ACC112 (cell line): ENCODE data around the gene GPR156.
"Not testable (repeated sequence)": the region's sequence is repeated elsewhere in the genome, so short reads cannot be mapped to it uniquely, and the experiment has no call there.

ENCODE experiments used
- H2AFZ ChIP-seq: fragments of 200-600 bp; sonication (generic); one replicate; pipeline ENCODE4 v1.6.0; 2017; ENCODE audit warnings: antibody characterized with exemption, low read length; ENCODE audit not compliant: unreplicated experiment
- H3K27ac ChIP-seq: fragments of 200-600 bp; sonication (generic); 2 replicates; pipeline ENCODE4 v1.5.1; 2014; ENCODE audit warnings: low read depth, mild to moderate bottlenecking, antibody characterized with exemption, low read length, moderate library complexity
- H3K27me3 ChIP-seq: fragments of 200-600 bp; sonication (generic); 2 replicates; pipeline ENCODE4 v1.6.1; 2014; ENCODE audit warnings: mild to moderate bottlenecking, antibody characterized with exemption, low read length, moderate library complexity, mixed read lengths; ENCODE audit not compliant: insufficient read depth
- H3K36me3 ChIP-seq: fragments of 200-600 bp; sonication (generic); 2 replicates; pipeline ENCODE4 v1.6.1; 2016; ENCODE audit warnings: mild to moderate bottlenecking, antibody characterized with exemption, low read length, moderate library complexity, mixed read lengths; ENCODE audit not compliant: insufficient read depth
- H3K4me1 ChIP-seq: fragments of 200-600 bp; sonication (generic); one replicate; pipeline ENCODE4 v1.6.1; 2016; ENCODE audit warnings: low read length, mixed read lengths; ENCODE audit not compliant: insufficient read depth, unreplicated experiment, control insufficient read depth
- H3K4me3 ChIP-seq: fragments of 200-600 bp; sonication (generic); 2 replicates; pipeline ENCODE4 v1.5.1; 2014; ENCODE audit warnings: mild to moderate bottlenecking, low read depth, low read length
- H3K79me2 ChIP-seq: fragments of 200-600 bp; sonication (generic); one replicate; pipeline ENCODE4 v1.6.0; 2016; ENCODE audit warnings: low read length; ENCODE audit not compliant: control insufficient read depth, unreplicated experiment, insufficient read depth

GPR156 gene

DNA sequence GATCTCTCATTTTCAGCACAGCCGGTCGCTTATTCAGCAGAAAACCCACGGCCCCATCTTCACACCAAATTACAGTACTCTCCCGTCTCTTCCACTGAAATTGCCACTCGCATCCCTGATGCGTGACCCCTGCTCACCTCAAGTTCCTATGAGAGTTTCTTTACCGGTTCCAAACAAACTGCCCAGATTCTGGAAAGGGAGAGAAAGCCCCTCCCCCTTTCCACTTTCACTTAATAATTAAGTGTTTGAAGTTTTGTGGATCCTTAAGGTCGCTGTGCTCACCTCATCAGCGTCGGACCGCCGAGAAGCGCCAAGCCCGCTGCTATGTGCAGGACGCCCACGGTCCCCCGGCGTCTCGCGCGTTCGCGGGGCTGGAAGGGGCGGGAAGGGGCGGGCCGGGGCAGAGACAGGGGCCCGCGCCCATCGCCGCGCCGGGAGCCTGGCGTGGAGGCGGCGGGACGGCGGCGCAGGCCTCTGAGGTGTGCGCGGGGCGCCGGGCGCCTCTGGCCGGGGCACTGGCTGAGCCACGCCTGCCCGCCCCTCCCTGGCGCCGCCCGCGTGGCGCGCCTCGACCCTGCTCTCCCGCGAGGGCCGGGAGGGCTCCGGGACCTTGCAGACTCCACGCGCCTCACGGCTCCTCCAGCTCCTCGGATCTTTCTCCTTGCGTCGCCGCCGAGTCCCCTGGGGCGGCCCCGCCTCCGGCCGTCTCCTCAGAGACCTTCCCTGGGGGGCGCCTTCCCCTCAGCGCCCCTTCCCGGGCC lies at the start of gene GPR156:
GPR156 (minus strand) TSS at position 476 of the 761 bp plus-strand sequence. CDS start 41,124 bp downstream, outside the sequence.
- Histone ChIP-seq H3K4me3 (peak within 1 kb of the TSS; percentile 81), H3K27me3 (no peaks in the 10 kb centered on the region), H3K36me3 (no peaks in the 10 kb centered on the region), H3K4me1 (peaks cover 11% of the 10 kb centered on the region), H3K27ac (no peak within 1 kb of the TSS), H2AFZ (peak within 1 kb of the TSS; percentile 96), H3K79me2 (no peaks in the 10 kb centered on the region)

- Histone ChIP-seq H3K79me2 (peaks cover 20% of the 10 kb centered on the region), H3K27ac (no peak overlapping the region), H2AFZ (no peak overlapping the region), H3K4me3 (no peak overlapping the region), H3K36me3 (peaks cover 31% of the 10 kb centered on the region), H3K27me3 (no peaks in the 10 kb centered on the region), H3K4me1 (no peaks in the 10 kb centered on the region)
Measured at GRCh38 chr3:120332646-120333045, 47.6 kb upstream of the GPR156 start.

- Histone ChIP-seq H3K4me3 (no peak overlapping the region), H3K79me2 (peaks cover 6% of the 10 kb centered on the region), H3K27me3 (no peaks in the 10 kb centered on the region), H3K4me1 (no peaks in the 10 kb centered on the region), H2AFZ (no peak overlapping the region), H3K27ac (no peak overlapping the region), H3K36me3 (peaks cover 31% of the 10 kb centered on the region)
Measured at GRCh38 chr3:120331076-120331475, 46.1 kb upstream of the GPR156 start.

DNA sequence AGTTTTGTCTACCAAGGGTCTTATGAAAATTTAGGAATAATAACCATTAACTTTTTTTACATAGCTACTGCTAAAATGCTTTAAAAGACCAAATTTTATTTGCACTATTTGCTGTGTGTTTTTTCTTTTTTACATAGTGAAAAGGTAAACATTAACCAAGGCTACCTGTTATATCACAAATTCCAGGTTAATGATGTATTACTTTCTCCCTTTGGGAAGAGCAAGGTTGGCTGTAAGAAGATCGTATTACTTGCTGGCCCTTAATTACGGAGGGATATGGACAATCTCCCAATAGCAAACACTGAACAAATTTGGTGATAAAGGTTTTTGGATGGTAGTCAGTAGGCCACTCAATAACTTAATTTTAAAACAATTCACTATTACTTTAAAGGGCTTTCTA lies 41.8 kb upstream of the GPR156 start:
- no peaks in the 10 kb centered on the region for H3K27me3 ChIP-seq
- H3K36me3 ChIP-seq = peaks cover 29% of the 10 kb centered on the region
- H3K27ac ChIP-seq = no peak overlapping the region
- H3K4me1 ChIP-seq = peaks cover 7% of the 10 kb centered on the region
- no peak overlapping the region for H2AFZ ChIP-seq
- H3K4me3 ChIP-seq = no peak overlapping the region
- H3K79me2 ChIP-seq = no peaks in the 10 kb centered on the region

DNA sequence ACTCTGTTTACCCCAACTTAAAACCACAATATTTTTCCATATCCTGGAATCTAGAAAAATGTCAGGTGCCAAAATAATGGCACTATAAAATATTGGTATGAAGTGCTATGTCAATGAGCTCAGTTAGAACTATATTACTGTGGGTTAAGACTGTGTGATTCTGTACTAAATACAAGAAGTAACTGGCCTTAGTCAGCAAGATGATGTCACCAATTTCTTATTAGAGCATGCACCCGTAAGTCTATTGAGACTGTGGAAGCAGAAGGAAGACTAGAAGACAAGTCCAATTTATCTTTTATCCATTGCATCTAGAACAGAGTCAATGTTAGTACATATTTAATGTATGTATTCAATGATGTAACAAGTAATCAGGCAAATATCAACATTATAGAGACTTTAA lies 39.2 kb upstream of the GPR156 start:
- Histone ChIP-seq H3K36me3 (peaks cover 20% of the 10 kb centered on the region), H3K27me3 (no peaks in the 10 kb centered on the region), H3K4me3 (no peak overlapping the region)

DNA sequence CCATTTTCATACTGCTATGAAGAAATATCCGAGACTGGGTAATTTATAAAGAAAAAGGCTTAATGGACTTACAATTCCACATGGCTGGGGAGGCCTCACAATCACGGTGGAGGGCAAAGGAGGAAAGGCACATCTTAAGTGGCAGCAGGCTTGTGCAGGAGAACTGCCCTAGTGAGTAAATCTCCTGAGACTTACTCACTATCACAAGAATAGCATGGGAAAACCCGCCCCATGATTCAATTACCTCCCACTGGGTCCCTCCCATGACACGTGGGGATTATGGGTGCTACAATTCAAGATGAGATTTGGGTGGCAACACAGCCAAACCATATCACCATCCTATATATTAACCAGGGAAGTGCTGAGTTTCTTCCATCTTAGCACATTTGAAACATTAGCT lies 38.7 kb upstream of the GPR156 start:
- peak overlapping the region; percentile 46 for H3K27ac ChIP-seq
- H3K4me3 ChIP-seq, H2AFZ ChIP-seq, H3K4me1 ChIP-seq, H3K27me3 ChIP-seq, H3K79me2 ChIP-seq: not testable (repeated sequence)
- H3K36me3 ChIP-seq = peaks cover 18% of the 10 kb centered on the region

More for the DNA sequence above, 39.2 kb upstream of the GPR156 start:
- H3K27ac ChIP-seq = peak overlapping the region; percentile 46
- no peak overlapping the region for H2AFZ ChIP-seq
- no peaks in the 10 kb centered on the region for H3K79me2 ChIP-seq
- H3K4me1 ChIP-seq = peaks cover 7% of the 10 kb centered on the region

DNA sequence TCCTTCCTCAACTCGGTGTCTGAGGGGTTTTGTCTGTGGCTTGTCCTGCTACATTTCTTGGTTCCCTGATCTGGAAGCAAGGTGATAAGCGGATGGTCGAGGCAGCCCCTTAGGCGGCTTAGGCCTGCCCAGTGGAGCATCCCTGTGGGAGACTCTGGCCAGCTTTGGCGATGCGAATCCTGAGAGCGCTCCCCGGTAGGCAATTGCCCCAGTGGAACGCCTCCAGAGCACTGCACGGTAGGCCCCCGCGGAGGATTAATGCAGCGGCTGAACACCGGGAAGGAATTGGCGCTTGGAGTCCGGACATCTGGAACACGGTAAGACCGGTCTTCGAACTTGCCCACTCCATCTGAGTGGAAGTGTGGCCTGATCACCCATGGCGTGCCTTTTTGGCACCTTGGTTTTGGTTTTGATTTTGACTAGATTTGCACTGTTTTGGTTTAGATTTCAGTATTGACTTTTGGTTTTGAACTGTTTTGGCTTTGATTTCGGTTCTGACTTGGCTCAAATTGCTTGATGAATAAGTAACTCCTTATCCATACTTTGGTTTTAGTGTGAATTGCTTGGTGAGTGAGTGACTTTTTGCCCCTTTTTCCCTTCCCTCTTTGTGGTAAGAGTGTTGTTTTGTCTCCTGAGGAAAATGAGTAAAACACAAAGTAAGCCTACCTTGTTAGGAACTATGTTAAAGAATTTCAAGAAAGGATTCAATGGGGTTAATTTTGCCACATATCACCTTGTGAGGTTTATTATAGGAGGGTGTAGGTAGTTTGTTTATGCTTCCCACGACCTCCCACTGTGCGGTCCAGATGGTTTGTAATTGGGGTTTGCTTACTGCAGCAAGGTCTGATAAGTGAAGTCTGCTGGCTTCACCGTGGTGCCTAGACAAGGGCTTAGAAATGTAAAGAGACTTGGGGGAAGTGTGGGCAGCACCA lies 27.1 kb upstream of the GPR156 start:
- Histone ChIP-seq H3K36me3 (no peaks in the 10 kb centered on the region), H3K4me3 (no peak overlapping the region), H3K79me2 (no peaks in the 10 kb centered on the region), H3K4me1 (no peaks in the 10 kb centered on the region), H3K27ac (no peak overlapping the region), H2AFZ (no peak overlapping the region), H3K27me3 (no peaks in the 10 kb centered on the region)

DNA sequence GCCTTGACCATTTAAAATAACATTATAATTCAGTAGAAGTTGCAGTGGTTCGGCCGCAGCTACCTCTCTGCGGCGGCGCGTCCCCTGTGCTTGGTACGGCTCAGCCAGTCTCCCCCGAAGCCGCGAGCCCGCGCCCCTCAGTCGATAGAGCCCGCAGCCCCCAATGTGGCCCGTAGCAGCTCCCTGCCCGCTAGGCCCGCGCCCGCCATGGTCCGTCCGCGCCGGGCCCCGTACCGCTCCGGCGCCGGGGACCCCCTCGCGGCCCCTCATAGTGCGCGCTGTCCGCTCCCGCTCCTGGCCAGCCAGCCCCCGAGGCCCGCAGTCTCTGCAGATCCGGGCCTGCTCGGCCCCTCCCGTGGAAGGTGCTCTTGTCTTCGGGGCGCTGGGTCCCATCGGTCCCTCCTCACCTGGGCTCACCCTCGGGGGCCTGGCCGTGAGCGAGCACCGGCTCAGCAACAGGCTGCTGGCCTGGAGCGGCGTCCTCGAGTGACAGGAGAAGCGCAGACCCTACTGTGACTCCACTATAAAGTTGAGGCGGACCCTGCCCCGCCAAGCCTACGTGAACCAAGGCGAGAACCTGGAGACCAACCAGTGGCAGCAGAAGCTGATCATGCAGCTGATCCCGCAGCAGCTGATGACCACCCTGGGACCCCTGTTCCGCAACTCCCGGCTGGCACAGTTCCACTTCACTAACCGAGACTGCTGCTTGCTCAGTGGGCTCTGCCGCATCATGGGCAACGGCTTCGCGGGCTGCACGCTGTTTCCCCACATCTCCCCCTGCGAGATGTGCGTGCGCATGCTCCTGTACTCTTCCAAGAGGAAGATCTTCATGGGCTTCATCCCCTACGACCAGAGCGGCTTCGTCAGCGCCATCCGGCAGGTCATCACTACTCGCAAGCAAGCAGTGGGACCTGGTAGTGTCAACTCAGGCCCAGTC lies 21.8 kb upstream of the GPR156 start:
- Histone ChIP-seq H3K27me3 (no peaks in the 10 kb centered on the region), H3K27ac (no peak overlapping the region), H3K4me3 (no peak overlapping the region), H3K79me2 (no peaks in the 10 kb centered on the region), H2AFZ (no peak overlapping the region), H3K36me3 (no peaks in the 10 kb centered on the region), H3K4me1 (peaks cover 12% of the 10 kb centered on the region)

DNA sequence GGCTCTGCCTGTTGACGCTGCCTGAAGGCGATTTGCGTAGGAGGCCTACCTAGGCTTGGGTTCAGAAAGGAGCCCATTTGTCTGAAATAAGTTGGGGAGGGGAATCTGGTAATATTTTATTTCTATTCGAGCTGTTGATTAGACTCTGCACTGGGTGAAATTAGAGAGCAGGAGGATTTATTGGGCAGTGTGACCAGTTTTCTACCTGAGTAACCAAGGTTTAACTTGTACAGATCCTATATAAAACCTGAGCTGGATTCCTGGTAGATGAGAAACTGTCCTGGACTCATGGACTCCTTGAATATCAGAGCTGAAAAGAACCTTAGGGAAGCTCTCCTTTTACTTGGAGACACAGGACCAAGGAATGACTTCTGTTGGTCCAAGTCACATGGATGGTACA lies 19.6 kb upstream of the GPR156 start:
- H3K36me3 ChIP-seq = no peaks in the 10 kb centered on the region
- no peaks in the 10 kb centered on the region for H3K27me3 ChIP-seq
- no peak overlapping the region for H3K4me3 ChIP-seq
- no peaks in the 10 kb centered on the region for H3K79me2 ChIP-seq
- peaks cover 21% of the 10 kb centered on the region for H3K4me1 ChIP-seq
- H2AFZ ChIP-seq = no peak overlapping the region
- no peak overlapping the region for H3K27ac ChIP-seq

DNA sequence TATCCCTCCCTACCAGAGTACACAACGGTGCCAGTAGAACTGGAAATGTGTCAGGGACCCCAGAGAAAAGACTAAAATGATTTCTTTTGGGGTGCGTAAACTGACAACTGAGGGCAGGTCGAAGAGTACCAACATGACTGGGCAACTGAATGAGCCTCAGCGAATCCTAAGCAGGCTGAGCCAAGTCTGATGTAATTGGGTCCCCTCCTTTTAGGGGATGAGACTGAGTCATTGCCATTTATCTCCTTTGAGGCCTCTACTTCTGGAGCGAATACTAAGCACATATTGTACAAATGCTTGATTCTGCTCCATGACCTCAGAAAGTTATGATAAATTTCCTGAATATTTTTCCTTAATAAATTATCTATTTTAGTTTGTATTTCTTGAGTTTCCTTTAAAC lies 17.3 kb upstream of the GPR156 start:
- Histone ChIP-seq H3K36me3 (no peaks in the 10 kb centered on the region), H3K79me2 (no peaks in the 10 kb centered on the region), H2AFZ (no peak overlapping the region), H3K4me1 (peaks cover 21% of the 10 kb centered on the region), H3K27me3 (no peaks in the 10 kb centered on the region), H3K27ac (peak overlapping the region; percentile 51), H3K4me3 (no peak overlapping the region)
